ENCODE measurements around the gene GP1BB.

- no peak for TF ChIP-seq CTCF (IDR thresholded peaks at IDR 0.05)
- no peak for TF ChIP-seq POLR2AphosphoS5 (IDR thresholded peaks at IDR 0.05)
- no peak for TF ChIP-seq EP300 (IDR thresholded peaks at IDR 0.05)
- TF ChIP-seq POLR2A (IDR thresholded peaks at IDR 0.05), result no peak
Observed at GRCh38 chr22:19680911-19681862, 42.2 kb upstream of the GP1BB start.
